ENCODE measurements around the gene LIFR. TPM values are rescaled to one million over a fixed set of nuclear protein-coding genes. Genes with fewer than 3 reads are reported as not detected.

The LIFR gene
- polyA plus RNA-seq, 1 experiment = 2.7 TPM

- Histone ChIP-seq H3K4me3 (ENCODE audit: low read depth, low read length) (no peak overlapping the region), H3K36me3 (ENCODE audit: control insufficient read depth, insufficient read depth, low read length) (no peaks in the 10 kb centered on the region), H3K27me3 (ENCODE audit: control insufficient read depth, insufficient read depth, low read length) (no peaks in the 10 kb centered on the region)
- POLR2A ChIA-PET = no interaction called here
- no peak for DNase-seq (ENCODE audit: low read depth)
- TF ChIP-seq CTCF (IDR thresholded peaks at IDR 0.05; ENCODE audit: insufficient read depth, low read depth, low read length) = no peak
- CTCF ChIA-PET = interaction anchor here (1.0 kb wide), 1 partner anchor 78 kb away, joined by 3 read pairs; no protein-coding TSS in a partner anchor
These were observed 13.4 kb downstream of the LIFR start for GRCh38 chr5:38543074-38543473.

- CTCF ChIA-PET = interaction anchor here (0.8 to 2.5 kb wide), 5 partner anchors 9 to 269 kb away, joined by 3 to 11 read pairs (median 7); no protein-coding TSS in a partner anchor
- no peaks in the 10 kb centered on the region for H3K27me3 ChIP-seq (ENCODE audit: control insufficient read depth, insufficient read depth, low read length)
- DNase-seq (ENCODE audit: low read depth) = no peak
- H3K36me3 ChIP-seq (ENCODE audit: control insufficient read depth, insufficient read depth, low read length) = no peaks in the 10 kb centered on the region
- POLR2A ChIA-PET = no interaction called here
- no peak for TF ChIP-seq CTCF (IDR thresholded peaks at IDR 0.05; ENCODE audit: insufficient read depth, low read depth, low read length)
- no peak overlapping the region for H3K4me3 ChIP-seq (ENCODE audit: low read depth, low read length)
These were observed 15.2 kb downstream of the LIFR start for GRCh38 chr5:38541174-38541725.

DNA sequence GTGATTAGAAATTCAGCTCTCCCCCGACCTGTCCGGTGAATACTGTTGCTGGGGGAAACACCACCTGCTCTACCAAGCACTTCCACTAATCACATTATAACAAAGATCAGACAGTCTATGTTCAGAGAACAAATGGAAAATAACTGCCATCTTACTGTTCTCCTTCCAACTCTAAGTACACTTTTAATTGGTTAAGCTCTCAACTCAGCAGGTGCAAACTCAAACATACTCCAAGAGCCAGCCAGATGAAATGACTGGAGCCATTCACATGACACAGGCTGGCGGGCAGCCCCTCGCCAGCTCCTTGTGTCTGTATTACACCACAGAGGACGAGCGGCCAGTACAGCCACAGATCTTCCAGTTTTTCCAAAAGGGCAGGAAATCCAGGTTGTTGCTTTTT lies 16.1 kb downstream of the LIFR start:
- no peaks in the 10 kb centered on the region for H3K27me3 ChIP-seq (ENCODE audit: control insufficient read depth, insufficient read depth, low read length)
- POLR2A ChIA-PET = no interaction called here
- no peak for TF ChIP-seq CTCF (IDR thresholded peaks at IDR 0.05; ENCODE audit: insufficient read depth, low read depth, low read length)
- CTCF ChIA-PET = interaction anchor here (1.5 to 2.5 kb wide), 3 partner anchors 10 to 99 kb away, joined by 3 to 11 read pairs (median 7); no protein-coding TSS in a partner anchor
- no peak overlapping the region for H3K4me3 ChIP-seq (ENCODE audit: low read depth, low read length)
- DNase-seq (ENCODE audit: low read depth) = no peak
- H3K36me3 ChIP-seq (ENCODE audit: control insufficient read depth, insufficient read depth, low read length) = no peaks in the 10 kb centered on the region

- CTCF ChIA-PET = interaction anchor here (0.7 to 1.3 kb wide), 3 partner anchors 23 to 133 kb away, joined by 3 to 5 read pairs (median 4); no protein-coding TSS in a partner anchor
These were observed 18.3 kb downstream of the LIFR start for GRCh38 chr5:38538161-38538560.

GRCh38 chr5:38537505-38537904 lies 18.9 kb downstream of the LIFR start:
- POLR2A ChIA-PET = no interaction called here
- CTCF ChIA-PET = interaction anchor here (0.7 kb wide), 1 partner anchor 132 kb away, joined by 5 read pairs; no protein-coding TSS in a partner anchor
- no peak for DNase-seq (ENCODE audit: low read depth)

More at GRCh38 chr5:38538161-38538560, 18.3 kb downstream of the LIFR start:
- DNase-seq (ENCODE audit: low read depth) = no peak
- POLR2A ChIA-PET = no interaction called here
- H3K27me3 ChIP-seq (ENCODE audit: control insufficient read depth, insufficient read depth, low read length) = no peaks in the 10 kb centered on the region
- no peaks in the 10 kb centered on the region for H3K36me3 ChIP-seq (ENCODE audit: control insufficient read depth, insufficient read depth, low read length)
- H3K4me3 ChIP-seq (ENCODE audit: low read depth, low read length) = no peak overlapping the region
- no peak for TF ChIP-seq CTCF (IDR thresholded peaks at IDR 0.05; ENCODE audit: insufficient read depth, low read depth, low read length)

More at GRCh38 chr5:38537505-38537904, 18.9 kb downstream of the LIFR start:
- no peak overlapping the region for H3K4me3 ChIP-seq (ENCODE audit: low read depth, low read length)
- no peaks in the 10 kb centered on the region for H3K27me3 ChIP-seq (ENCODE audit: control insufficient read depth, insufficient read depth, low read length)
- H3K36me3 ChIP-seq (ENCODE audit: control insufficient read depth, insufficient read depth, low read length) = no peaks in the 10 kb centered on the region
- TF ChIP-seq CTCF (IDR thresholded peaks at IDR 0.05; ENCODE audit: insufficient read depth, low read depth, low read length) = no peak
